ENCODE measurements around the gene RCAN1.
A peak's percentile ranks its signal among the peaks of the same experiment; 100 is the strongest.
"Not testable (repeated sequence)": the region's sequence is repeated elsewhere in the genome, so short reads cannot be mapped to it uniquely, and the experiment has no call there.

The RCAN1 gene

DNA sequence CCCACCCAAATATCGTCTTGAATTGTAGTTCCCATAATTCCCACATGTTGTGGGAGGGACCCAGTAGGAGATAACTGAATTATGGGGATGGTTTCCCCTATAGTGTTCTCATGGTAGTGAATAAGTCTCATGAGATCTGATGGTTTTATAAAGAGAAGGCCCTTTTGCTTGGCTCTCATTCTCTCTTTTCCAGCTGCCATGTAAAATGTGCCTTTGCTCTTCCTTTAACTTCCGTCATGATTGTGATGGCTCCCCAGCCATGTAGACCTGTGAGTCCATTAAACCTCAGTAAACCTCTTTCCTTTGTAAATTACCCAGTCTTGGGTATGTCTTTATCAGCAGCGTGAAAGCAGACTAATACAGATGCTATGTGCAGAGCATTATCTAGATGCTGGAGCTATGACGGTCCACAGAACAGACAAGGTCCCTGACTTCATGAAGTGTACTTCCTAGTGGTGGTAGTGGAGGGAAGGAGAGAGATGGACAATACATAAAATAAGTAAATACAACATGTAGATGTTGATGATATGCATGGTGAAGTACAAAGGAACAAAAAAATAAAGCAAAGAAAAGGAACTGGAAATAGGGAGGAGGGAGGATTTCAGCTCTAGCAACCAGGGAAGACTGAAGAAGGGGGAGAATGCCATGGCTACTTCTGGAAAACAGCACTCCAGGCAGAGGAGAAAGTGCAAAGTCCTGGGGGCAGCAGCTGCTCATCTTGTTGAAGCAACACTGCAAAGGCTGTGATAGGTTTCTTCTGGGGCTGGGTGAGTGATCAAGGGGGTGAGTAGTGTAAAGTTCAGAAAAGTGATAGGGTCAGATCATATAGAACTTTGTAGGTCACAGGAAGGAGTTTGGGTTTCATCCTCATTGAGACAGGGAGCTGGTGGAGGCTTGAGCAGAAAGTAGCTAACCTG, 6.8 kb upstream of the RCAN1 start:
- no peak for DNase-seq (ENCODE audit: low spot score)

DNA sequence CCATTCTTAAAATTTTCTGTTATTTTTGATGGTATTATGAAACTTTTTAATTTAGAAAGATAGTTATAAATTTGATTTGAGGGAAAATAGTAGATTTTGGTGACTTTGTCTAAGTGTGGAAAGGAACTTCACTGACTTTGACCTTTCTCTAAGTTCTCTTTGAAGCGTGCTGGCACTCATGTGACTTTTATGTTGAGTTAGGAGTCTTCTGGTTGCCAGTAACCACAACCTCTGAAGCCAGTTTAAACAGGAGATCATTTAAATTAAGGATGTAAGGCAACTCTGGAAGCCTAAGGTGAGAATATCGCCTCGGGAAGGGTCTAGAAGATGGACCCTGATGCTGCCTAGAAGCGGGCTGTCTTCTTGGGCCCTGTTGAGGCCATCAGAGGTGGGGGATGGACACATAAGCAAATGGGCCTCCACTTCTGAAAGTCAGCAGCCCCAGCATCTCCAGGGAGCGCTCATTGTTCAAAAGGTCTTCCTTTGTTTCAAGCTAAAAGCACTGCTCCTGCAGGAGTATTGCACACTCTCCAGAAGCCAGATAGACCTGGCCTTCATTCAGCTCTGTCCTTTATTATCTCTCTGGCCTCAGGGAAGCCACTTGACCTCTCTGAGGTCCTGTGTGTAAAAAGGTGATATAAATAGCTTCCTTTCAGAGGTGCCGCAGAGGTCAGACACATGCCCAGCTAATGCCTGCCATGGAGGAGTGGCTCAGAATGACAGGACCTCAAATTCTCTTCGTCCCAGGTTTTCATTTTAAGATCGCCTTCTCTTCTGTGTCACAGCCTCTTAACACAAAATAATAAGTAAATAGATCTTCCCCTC, 5.1 kb upstream of the RCAN1 start:
- no peak for DNase-seq (ENCODE audit: low spot score)

DNA sequence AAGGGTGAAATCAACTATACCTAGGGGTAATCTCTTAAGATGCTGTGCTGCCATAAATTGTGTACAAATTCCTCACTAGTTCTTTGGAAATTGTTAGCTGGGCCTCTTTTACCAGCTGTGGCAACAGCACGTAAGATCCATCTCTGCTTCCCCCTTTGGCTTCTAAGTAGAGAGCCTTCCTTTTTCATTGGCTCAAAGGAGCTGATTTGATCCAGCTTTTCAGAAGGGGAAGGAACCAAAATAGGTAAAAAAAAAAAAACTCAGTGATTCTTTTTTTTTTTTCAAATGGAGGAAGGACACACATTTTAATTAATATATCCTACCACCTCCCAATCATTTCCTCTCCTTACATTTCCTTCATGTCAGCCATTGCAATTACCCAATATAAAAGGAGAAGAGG, 4.0 kb upstream of the RCAN1 start:
- DNase-seq (ENCODE audit: low spot score) = no peak

DNA sequence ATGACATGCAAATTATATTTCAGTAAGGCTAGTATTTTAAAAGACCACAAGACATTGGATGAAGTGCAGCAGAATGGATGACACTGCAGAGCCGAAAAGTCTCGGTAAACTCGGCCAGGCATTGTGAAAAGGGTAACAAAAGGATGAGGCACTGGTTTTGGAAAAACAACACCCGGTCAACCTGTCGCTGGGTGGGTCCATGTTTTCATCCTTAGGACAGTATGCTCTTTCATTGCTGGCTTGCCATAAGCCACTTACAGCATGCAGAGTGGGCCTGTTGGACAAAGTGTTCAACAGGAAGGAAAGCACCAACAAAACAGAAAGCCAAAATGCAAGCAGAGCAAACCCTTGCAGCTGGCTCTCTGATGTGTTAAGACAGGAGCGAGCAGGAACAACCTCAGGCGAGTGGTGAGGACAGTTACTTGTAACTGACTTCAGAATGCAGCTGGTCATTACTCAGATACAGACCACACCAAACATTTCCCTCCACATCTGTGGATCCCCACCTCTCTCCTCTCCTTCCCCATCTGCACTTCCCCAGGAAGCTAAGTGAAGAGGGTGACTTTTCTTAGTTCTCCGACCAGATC, 2.9 kb upstream of the RCAN1 start:
- DNase-seq (ENCODE audit: low spot score) = no peak

DNA sequence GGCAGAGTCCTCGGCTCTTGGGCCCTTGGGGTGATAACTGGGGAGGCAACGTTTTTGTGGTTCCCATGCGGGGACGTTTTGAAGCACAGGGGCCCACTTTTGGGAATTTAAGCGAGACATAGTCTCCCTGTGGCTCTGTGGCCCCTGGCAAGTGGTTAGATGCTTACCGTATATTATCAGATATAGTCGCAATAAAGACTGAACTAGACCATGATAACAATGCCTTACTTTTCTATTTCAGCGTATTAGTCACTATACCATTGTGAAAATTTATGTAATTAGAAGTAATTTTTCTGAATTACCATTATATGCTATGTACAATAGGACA, 538 bp upstream of the RCAN1 start:
- no peak for DNase-seq (ENCODE audit: low spot score)

DNA sequence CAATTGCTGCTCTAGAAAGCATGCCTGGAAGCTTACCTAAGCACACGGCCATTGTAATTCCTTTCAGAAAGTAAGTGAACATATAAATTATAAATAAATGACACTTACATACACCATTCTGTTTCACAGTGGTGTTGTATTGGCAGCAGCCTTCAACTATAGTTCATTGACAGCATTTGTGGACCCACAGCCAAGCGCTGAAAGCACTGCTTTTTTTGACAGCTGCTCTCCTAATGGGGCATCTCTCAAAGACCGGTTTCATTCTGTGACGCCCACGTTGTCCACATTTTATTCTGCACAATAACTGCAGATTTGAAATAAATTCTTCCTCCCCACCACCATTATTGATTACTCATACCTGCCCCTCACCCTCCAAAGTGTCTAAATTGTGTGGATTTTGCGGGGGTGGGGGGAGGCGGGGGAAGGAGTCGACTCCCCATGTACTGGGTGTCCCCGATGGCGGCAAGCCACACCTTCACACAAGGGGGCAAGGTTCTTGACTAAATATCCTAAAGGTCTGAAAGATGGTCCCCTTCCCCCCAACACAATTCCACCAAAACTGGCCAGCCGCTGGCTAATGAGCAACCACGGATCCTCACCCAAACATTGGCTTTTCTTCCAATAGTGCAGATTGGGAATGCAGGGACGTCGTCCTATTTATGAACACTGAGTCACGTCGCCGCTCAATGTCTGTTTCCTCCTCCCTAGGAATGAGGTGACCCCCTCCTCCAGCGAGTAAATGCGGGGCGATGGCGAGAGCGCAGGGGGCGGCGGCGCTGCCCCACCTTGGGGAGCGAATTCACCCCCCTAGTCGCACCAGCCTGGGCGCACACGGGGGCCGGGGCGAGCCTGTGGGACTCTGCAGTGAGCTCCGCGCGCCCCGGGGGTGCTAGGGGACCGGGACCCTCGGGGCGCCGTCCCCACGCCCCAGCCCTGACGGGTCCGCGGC, 960 bp downstream of the RCAN1 start:
- peak; percentile 54 for DNase-seq (ENCODE audit: low spot score)

DNA sequence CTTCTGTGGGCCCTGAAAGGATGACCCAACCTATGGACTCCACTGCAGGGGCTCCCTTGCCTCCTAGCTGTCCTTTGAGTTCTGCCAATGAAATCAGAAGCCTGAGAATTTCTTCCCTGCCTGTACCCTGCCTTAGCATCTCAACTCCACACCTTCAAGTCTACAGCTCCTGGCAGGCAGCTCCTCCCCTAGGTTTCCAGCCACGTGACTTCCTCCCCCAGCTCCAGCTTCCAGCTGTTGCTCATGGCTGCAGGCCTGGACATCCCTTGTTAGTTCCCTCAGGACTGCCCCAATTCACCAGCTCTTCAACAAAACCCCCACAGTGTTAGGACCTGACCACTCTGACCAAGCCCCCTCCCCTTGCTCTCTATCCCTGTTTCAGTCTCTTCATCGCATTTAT, 2.4 kb downstream of the RCAN1 start:
- DNase-seq (ENCODE audit: low spot score) = no peak

DNA sequence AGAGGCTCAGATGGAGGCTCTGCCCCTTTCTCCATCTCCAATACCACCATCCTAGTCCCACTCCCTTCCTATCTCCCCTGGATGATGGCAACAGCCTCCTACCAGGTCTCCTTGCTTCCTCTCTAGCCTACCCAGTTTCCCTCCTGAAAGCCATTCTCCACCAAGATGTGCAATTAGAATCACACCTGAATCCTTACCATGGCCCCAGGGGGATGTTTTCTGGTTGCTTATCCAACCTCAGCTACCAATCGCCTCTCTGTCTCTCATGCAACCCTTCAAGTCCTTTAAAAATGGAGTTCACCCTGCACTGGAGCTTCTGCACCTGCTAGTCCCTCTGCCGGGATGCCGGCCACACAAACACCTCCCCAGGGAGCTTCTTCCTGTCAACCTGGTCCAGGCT, 2.9 kb downstream of the RCAN1 start:
- DNase-seq (ENCODE audit: low spot score) = no peak

DNA sequence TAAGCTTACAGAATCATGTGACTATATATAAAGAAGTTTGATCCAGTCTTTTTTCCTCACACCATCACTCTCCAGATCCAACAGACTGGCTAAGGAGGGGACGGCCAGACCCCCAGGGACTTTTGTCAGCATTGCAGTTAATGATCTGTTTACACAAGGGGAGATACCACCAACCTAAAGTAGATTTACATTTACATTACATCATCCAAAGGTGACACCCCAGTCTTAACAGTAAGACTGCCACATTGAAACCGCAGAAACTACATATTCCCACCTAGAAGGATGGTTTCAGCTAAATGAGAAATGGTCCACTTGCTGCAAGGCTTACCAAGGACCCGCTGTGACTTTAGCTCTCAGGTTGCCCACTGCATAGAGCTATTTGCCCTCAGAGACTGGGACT, 3.4 kb downstream of the RCAN1 start:
- no peak for DNase-seq (ENCODE audit: low spot score)

DNA sequence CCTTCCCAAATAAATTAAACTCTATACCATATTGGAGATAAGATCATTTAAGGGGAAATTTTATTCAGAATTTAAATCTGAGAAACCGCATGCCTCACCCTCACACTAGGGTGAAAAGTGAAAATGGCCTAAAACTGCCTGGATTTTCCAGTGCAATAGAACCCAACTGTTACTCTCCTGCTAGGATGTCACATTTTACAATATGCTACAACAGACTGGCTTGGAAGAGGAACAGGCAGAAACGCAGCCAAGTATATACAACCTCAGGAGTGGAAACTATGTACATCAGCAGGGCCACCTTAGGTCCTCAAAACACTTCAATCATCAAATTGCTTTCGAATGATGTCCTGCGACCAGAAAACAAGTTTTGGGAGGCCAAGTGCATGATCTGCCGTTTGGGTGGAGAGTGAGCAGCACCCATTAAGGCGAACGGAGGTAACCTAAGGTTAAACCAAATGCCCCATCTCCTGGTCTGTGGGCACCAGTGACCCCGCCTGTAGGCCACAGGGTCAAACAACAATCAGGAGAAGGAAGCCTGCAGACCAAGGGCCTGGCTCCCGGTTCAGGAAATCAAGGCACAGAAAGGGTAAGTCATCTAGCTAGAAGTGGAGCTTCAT, 4.9 kb downstream of the RCAN1 start:
- DNase-seq (ENCODE audit: low spot score) = no peak

DNA sequence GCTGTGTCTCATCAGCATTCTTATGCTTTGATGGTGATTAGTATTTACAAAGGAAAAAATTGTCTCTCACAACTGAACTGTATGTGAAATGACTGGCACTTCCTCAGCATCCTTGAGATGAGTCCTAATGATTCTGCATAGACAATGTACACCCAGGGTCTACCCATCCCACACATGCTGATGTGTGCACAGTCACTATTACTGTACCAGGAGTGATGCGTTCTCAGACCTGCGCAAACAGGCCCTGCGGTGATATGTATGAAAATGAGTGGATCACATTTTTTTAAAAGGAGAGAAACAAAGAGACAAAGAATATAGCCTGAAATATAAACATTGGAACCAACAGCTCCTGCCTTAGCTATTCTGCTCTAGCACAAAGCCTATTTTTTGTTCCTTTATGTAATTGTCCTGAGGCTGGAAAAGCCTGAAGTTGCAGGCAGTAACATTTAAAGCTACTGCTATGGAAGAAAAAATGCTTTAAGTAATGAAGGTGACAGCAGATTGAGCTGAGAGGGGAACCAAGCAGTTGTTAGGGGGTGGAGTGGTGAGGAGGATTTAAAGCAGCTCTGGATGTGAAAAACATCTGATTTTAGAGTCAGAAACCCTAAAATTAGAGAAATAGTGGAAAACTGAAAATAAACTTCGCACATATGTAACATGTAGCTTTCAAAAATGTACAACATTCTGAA, 5.5 kb downstream of the RCAN1 start:
- no peak for DNase-seq (ENCODE audit: low spot score)

DNA sequence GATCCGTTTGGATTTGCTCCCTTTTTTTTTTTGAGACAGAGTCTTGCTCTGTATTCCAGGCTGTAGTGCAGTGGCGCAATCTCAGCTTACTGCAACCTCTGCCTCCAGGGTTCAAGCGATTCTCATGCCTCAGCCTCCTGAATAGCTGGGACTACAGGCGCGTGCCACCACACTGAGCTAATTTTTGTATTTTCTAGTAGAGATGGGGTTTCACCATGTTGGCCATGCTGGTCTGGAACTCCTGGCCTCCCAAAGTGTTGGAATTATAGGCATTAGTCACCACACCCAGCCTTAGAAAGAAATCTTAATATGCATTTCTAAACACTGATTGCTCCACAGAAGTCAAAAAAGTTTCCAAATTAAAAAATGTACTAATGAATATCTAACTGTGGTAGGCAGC, 7.5 kb downstream of the RCAN1 start:
- DNase-seq (ENCODE audit: low spot score) = not testable (repeated sequence)

DNA sequence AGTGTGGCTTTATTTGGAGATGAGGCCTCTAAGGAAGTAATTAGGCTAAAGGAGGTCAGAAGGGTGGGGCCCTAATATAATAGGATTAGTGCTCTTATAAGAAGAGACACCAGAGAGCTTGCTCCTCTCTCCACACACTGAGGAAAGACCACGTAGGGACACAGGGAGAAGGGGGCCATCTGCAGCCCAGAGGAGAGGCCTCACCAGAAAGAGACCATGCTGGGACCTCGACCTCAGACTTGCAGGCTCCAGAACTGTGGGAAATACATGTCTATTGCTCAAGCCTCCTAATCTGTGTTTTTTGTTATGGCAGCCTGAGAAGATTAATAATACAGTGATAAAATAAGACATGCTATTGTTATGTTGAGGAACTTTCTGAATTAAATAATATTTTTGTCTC, 8.3 kb downstream of the RCAN1 start:
- no peak for DNase-seq (ENCODE audit: low spot score)

DNA sequence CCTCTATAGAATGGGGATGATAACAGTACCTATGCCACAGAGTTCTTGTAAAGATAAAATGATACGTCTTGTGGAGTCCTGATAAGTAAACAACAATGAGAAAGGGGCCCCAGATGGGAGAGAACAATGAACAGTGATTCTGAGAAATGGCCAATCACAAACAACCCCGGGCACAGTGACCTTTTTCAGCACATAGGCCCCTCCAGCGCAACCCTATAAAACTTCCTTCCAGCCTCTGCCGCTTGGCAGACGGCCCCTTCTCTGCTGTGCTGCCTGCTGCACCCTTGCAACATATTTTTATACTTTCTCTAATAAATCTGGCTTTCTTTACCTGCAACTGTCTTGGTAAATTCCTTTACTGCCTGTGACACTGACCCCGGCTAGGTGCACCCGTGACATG, 8.9 kb downstream of the RCAN1 start:
- DNase-seq (ENCODE audit: low spot score) = no peak

DNA sequence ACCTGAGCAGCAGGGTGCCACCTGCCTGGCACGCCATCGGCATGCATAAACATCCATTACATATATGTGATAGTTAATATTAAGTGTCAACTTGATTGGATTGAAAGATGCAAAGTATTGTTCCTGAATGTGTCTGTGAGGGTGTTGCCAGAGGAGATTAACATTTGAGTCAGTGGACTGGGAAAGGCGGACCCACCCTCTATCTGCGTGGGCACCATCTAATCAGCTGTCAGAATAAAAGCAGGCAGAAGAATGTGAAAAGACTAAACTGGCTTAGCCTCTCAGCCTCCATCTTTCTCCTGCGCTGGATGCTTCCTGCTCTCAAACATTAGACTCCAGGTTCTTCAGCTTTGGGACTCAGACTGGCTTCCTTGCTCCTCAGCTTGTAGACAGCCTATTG, 10.0 kb downstream of the RCAN1 start:
- not testable (repeated sequence) for DNase-seq (ENCODE audit: low spot score)

DNA sequence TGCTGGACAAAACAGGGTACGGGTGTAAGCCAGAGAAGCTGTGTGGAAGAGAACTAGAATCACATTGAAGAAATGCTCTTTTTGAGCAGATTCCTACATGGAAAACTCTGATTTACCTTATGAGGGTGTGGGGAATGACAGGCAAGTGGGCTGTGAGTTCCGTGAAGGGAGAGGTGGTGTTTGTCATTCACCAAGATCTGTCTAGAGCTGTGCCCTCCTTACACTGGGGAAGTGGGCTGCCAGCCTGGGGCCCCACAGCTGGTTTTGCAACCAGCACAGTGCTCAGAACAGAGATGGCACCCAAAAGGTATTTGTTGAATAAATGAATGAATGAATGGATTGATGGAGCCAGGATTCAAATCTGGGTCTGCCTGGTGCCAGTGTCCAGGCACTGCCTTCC, 10.4 kb downstream of the RCAN1 start:
- no peak for DNase-seq (ENCODE audit: low spot score)

DNA sequence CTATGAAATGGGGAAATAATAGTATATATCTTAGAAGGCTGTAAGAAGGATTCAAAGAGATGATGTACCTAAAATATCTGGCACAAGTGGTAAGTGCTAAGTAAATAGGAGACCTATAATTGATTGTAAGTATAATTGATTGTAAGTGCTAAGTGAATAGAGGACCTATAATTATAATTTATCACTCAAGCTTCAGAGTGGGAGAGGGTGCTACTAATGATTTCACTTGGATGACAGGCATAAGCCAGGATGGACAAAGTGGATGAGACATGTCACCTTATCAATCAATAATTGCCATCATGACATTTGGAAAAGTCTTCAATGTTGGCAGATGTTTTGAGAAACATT, 11.2 kb downstream of the RCAN1 start:
- DNase-seq (ENCODE audit: low spot score) = no peak

DNA sequence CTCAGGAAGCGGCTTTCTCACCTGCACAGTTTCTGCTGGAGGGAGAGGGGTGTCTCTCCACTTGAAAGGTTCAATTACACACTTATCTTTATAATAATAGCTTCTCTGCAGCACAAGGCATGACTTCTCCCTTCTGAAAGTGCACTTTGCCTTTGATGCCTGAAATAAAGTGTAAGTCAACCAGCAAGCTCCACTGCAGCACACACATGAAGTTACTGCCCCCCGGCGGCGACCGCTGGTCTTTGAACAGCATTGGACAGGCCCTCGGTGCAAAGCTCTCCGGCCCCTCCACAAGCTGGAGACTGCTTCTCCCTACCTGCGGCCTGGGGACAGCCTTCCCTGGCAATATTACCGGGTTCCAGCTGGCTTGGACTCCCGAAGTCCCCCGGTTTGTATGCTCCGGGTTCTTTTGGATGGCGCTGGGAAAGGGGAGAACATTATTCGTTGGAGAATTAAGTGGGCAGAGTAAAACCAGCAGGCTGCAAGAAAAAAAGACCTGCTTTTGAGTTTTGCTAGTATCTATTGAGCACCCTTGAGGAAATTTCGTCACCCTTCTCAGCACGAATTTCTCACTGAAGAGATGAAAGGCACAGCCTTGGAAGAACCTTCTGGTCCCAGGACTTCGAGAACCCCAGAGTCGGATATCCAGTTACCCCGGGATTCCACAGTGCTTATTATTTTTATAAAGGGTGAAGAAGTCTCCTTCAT, 11.8 kb downstream of the RCAN1 start:
- peak; percentile 76 for DNase-seq (ENCODE audit: low spot score)

DNA sequence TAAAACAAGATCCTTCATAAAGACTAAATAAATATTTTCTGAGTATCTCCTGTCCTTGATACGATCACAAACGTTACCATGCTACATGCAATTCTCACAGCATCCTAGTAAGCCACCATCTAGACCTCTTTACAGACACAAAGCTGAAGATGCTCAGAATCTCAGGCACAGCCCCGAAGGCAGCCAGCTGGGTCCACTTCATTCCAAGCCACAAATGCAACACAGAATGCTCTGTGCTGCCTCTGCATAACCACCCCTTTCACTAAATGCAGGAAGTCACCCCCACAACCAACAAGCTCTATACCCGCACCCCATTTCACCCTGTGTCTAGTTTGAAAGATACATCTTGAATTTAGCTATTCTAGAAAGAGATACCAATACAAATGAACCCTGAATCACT, 12.9 kb downstream of the RCAN1 start:
- DNase-seq (ENCODE audit: low spot score) = no peak

DNA sequence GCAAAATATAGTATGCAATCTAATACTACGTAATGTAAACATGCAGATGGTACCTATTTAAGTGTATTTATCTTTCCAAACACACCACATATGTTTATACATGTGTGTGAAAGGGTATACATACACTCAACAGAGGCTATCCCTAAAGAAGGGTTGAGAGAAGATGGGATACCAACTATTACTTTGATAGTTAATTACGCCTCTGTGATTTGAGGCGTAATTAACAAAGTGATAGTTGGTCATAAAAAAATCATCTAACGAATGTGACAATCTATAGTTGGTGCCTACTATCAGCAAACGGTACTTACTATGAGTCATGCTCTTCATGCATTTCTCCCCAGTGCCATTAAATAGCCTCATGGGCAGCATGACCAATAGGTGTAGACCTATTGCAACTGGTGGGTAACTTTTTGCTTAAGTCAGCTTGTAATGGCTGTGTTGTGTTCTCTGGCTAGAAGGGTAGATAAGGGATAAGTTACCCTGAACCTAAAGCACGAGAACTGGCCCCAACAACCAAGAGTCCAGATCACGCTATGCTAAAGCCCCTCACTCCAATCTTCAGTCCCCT, 15.3 kb downstream of the RCAN1 start:
- DNase-seq (ENCODE audit: low spot score) = no peak
